Measurements from ENCODE around the gene PTPRM.

The PTPRM gene

GRCh38 chr18:8300751-8301410, 733.8 kb downstream of the PTPRM start:
- no peak for DNase-seq

DNA sequence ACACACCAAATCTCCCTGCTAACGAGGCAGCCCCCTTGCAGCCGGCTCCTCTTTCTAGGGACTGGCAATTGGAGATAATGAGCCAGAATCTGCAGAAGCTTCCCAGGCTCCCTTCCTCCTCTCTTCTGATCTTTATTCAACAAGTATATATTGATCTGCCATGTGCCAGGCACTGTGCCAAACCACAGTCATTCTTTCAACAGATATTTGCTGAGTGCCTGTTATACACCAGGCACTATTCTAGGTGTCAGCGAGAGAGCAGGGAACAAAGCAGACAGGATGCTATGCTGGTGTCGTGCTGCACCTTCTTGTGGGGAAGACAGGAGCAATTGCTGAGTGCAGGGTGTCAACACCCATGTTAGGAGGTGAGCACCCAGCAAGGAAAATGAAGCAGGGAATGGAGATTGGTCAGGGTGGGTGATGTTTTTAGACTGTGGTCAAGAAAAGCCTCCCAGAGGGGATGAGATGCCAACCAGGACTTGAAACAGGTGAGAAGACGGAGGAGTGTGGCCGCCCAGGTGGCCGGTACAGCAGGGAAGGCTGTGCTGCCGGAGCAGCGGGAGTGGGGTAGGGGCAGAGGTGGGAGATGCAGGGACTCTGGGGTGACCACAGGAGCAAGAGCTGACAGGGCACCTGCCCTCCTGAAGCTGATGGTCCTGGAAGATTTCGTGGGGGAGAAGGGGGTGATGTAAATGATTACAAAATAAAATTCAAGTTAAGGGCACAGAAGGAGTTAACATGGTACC, 734.5 kb downstream of the PTPRM start:
- no peak for DNase-seq

DNA sequence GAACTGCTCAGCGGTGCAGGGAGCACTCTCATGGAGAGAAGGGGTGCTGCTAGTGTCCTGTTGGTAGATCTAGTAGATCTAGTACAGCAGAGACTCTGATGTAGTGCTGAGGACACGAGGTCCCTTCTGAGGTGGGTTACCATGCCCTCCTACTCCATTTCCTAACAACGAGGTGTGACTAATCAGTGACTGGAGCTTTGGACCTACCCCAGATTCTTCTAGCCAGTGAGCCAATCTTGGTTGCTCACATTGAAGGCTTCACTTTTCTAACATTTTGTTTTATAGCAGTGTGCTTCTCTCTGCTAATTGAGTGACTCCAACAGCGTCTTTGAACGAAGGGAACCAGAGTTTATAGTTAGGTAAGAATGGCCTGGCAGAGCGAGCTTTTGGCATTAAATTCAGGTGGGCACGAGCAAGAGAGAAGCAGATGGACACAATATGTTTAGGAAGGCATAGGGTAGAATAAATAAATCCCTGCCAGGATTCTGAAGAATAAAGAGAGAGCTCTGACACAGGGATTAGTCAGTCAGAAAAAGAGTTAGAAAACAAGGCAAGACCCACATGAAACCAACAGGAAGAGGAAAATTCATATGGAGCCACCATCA, 736.1 kb downstream of the PTPRM start:
- no peak for DNase-seq

- no peak for DNase-seq
These were observed 740.8 kb downstream of the PTPRM start for GRCh38 chr18:8307960-8308359.

GRCh38 chr18:8313043-8313442, 745.9 kb downstream of the PTPRM start:
- DNase-seq: no peak

DNA sequence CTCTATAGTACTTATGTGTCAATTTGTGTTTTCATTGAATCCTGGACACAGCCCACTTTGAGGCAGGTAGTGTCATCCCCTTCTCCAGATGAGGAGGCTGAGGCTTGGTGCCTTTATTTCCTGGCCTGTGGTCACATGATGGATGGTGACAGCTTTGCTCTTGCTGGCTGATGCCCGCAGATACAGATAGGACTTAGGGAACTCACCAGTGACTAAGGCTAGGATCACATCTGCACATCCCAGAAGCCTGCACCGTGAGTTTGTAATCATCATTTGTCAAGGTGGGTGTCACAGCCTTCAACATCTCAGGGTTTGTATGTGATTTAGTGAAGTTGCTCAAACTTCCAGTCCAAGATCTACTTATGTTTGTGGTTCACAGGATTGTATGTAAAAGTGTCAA, 747.0 kb downstream of the PTPRM start:
- no peak for DNase-seq

GRCh38 chr18:8319798-8320489, 752.8 kb downstream of the PTPRM start:
- no peak for DNase-seq

DNA sequence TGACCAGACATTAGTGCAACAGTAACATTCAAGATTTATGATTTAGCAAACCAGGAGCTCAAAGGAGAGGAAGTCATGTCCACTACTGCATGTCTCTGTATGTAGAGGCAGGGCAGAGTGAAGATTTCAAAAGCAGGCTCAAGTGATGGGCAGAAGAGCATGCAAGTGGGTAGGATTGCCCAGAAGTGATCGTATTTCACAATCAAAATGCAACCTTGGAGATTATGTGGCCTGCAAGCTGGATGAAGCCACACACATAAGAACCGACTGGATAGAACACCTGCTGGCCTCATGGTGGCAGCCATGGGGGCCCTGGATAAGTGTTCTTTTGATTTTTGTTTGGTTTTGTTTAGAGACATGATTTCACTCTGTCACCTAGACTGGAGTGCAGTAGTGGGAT, 755.4 kb downstream of the PTPRM start:
- DNase-seq: no peak

- DNase-seq: no peak
These were observed 757.4 kb downstream of the PTPRM start for GRCh38 chr18:8324343-8325065.

- DNase-seq: no peak
These were observed 759.8 kb downstream of the PTPRM start for GRCh38 chr18:8326763-8327394.

DNA sequence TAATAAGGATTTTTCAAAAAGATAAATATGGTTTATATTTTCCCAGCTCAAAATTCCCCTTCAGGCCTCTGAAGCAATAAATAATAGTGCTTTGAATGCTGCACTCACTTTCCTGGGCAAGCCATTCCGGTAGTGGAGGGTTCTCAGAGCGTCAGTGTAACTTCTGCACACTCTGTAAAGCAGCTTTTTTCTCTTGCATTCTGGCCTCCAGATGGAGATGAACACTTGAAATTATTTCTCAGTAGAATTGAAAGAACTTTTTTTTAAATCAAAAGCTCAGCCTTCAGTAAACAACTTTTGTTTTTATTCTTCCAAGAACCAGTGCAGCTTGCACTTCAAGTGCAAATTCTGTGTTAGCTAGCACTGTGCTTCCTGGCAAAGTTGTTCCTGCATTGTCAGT, 761.0 kb downstream of the PTPRM start:
- no peak for DNase-seq

GRCh38 chr18:8329186-8329771, 762.2 kb downstream of the PTPRM start:
- DNase-seq: no peak

DNA sequence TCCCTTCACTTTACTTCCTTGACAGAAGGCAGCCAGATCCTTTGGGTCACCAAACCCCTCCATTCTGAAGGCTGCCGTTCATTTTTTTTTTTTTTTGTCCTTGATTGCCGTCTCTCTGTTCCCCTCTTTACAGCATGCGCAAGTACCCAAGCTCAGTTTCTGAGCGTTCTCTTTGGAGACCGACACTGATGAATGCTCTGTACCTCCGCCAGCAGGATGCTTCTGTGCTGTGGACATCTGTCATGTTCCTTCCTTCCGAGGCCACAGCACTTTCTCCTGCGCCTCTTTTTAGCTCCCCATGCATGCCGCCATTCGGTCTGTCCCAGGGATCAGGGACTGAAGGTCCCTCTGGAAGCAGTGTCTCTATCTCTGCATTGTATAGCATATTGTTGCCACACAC, 763.5 kb downstream of the PTPRM start:
- DNase-seq: no peak

DNA sequence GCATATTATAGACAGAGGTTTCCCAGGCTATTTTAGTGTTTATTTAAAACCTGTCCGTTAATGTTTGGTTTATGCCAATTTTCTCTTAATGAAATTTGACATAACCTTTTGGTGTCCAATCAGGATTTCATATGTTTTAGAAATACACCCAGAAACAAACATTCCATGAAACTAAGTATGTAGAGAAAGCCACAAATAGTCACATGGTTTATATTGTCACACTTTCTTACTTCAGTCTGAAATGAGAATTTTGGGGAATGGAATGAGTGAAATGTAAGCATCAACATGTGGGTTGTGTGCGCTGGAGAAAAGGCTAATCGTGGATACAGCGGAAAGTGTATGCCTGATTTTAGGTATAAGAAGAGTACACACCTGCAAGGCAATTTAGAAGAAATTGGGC, 765.2 kb downstream of the PTPRM start:
- no peak for DNase-seq

- DNase-seq: no peak
These were observed 766.8 kb downstream of the PTPRM start for GRCh38 chr18:8333961-8334360.

- DNase-seq: no peak
These were observed 770.1 kb downstream of the PTPRM start for GRCh38 chr18:8337211-8337610.

- no peak for DNase-seq
These were observed 772.1 kb downstream of the PTPRM start for GRCh38 chr18:8339210-8339609.

- DNase-seq: no peak
These were observed 772.8 kb downstream of the PTPRM start for GRCh38 chr18:8339952-8340351.

DNA sequence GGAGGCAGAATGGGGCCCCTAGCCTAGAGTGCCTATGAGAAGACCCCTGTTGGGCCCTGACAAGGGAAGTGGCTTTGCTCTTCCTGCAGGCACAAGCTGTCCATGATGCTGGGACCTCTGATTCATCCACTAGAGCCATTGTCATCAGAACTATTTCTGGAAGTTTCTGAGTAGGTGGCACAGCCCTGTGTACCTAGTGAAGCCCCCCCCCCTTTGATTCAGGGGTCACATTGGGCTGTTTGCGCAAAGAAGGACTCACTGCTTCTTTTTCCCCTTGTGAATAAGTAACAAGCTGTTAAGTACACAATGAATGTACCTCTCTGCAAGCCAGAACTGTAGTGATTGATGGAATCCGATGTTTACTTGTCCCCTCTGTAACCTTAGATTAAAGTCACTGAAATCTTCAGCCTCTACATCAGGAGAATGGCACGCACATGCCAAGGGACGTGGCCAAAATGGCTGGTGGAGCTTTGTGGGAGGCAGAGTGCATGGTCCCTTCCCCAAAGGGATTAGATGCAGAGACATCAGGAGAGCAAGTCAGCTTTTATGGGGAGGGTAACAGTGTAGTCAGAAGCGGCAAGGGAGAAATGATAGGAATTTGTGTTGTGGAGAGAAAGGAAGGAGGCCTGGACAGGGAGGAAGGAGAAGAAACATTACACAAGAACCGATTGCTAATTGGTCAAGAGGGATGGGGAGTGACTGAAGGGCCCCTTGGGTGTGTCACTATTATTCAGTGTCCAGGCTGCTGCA, 774.5 kb downstream of the PTPRM start:
- no peak for DNase-seq

- peak; percentile 87 for DNase-seq
These were observed 781.1 kb downstream of the PTPRM start for GRCh38 chr18:8348051-8348720.

All from NCI-H2171 (cell line).